Measurements from ENCODE around the gene RAMP1. TPM values are rescaled to one million over a fixed set of nuclear protein-coding genes. Genes with fewer than 3 reads are reported as not detected.
A peak's percentile ranks its signal among the peaks of the same experiment; 100 is the strongest.

The RAMP1 gene
- total RNA-seq, 1 donor from 2014 or later: 215 TPM

- DNase-seq (ENCODE audit: low spot score): peak; percentile 42
Measured at GRCh38 chr2:237895544-237896506, 36.4 kb downstream of the RAMP1 start.

- DNase-seq (ENCODE audit: low spot score): no peak
Measured at GRCh38 chr2:237896507-237896892, 37.1 kb downstream of the RAMP1 start.

- DNase-seq (ENCODE audit: low spot score): no peak
Measured at GRCh38 chr2:237896956-237897355, 37.5 kb downstream of the RAMP1 start.

- no peak for DNase-seq (ENCODE audit: low spot score)
Measured at GRCh38 chr2:237898057-237898414, 38.6 kb downstream of the RAMP1 start.

- no peak for DNase-seq (ENCODE audit: low spot score)
Measured at GRCh38 chr2:237900891-237901831, 41.7 kb downstream of the RAMP1 start.

GRCh38 chr2:237901932-237902850 lies 42.8 kb downstream of the RAMP1 start:
- no peak for DNase-seq (ENCODE audit: low spot score)

- peak; percentile 65 for DNase-seq (ENCODE audit: low spot score)
Measured at GRCh38 chr2:237904831-237905599, 45.6 kb downstream of the RAMP1 start.

- DNase-seq (ENCODE audit: low spot score): no peak
Measured at GRCh38 chr2:237907144-237907543, 47.7 kb downstream of the RAMP1 start.

GRCh38 chr2:237909075-237909695 lies 49.8 kb downstream of the RAMP1 start:
- no peak for DNase-seq (ENCODE audit: low spot score)

- no peak for DNase-seq (ENCODE audit: low spot score)
Measured at GRCh38 chr2:237909801-237910475, 50.5 kb downstream of the RAMP1 start.

GRCh38 chr2:237910576-237911362 lies 51.3 kb downstream of the RAMP1 start:
- no peak for DNase-seq (ENCODE audit: low spot score)

GRCh38 chr2:237911363-237912017 lies 52.1 kb downstream of the RAMP1 start:
- DNase-seq (ENCODE audit: low spot score): no peak

GRCh38 chr2:237912271-237913192 lies 53.1 kb downstream of the RAMP1 start:
- no peak for DNase-seq (ENCODE audit: low spot score)

GRCh38 chr2:237913193-237913917 lies 53.9 kb downstream of the RAMP1 start:
- DNase-seq (ENCODE audit: low spot score): no peak

- DNase-seq (ENCODE audit: low spot score): no peak
Measured at GRCh38 chr2:237915576-237915975, 56.2 kb downstream of the RAMP1 start.

GRCh38 chr2:237916296-237916695 lies 56.9 kb downstream of the RAMP1 start:
- no peak for DNase-seq (ENCODE audit: low spot score)
